Measurements from ENCODE around the gene ABHD18. TPM values are rescaled to one million over a fixed set of nuclear protein-coding genes. Genes with fewer than 3 reads are reported as not detected.
"Not testable (repeated sequence)": the region's sequence is repeated elsewhere in the genome, so short reads cannot be mapped to it uniquely, and the experiment has no call there.

The ABHD18 gene
- polyA plus RNA-seq, 4 donors: 12.0 to 15.5 (median 12.6) TPM

- DNase-seq (ENCODE audit: low read depth in 4 of 4, low spot score in 3 of 4): no peak
Measured at GRCh38 chr4:127985989-127986388, 20.8 kb downstream of the ABHD18 start.

- no peak for DNase-seq (ENCODE audit: low read depth in 4 of 4, low spot score in 3 of 4)
Measured at GRCh38 chr4:127988638-127989037, 23.4 kb downstream of the ABHD18 start.

GRCh38 chr4:127993151-127993550 is 27.9 kb downstream of the ABHD18 start:
- no peak for DNase-seq (ENCODE audit: low read depth in 4 of 4, low spot score in 3 of 4)

- no peak for DNase-seq (ENCODE audit: low read depth in 4 of 4, low spot score in 3 of 4)
Measured at GRCh38 chr4:127995776-127996175, 30.6 kb downstream of the ABHD18 start.

GRCh38 chr4:127996521-127996920 is 31.3 kb downstream of the ABHD18 start:
- DNase-seq (ENCODE audit: low read depth in 4 of 4, low spot score in 3 of 4): not testable (repeated sequence)

GRCh38 chr4:127997534-127998388 is 32.6 kb downstream of the ABHD18 start:
- no peak for DNase-seq (ENCODE audit: low read depth in 4 of 4, low spot score in 3 of 4)

- DNase-seq (ENCODE audit: low read depth in 4 of 4, low spot score in 3 of 4): no peak
Measured at GRCh38 chr4:128006592-128006991, 41.4 kb downstream of the ABHD18 start.

- no peak for DNase-seq (ENCODE audit: low read depth in 4 of 4, low spot score in 3 of 4)
Measured at GRCh38 chr4:128009428-128009827, 44.2 kb downstream of the ABHD18 start.

- DNase-seq (ENCODE audit: low read depth in 4 of 4, low spot score in 3 of 4): no peak
Measured at GRCh38 chr4:128025319-128025718, 60.1 kb downstream of the ABHD18 start.

- DNase-seq (ENCODE audit: low read depth in 4 of 4, low spot score in 3 of 4): no peak
Measured at GRCh38 chr4:128029907-128030306, 64.7 kb downstream of the ABHD18 start.

GRCh38 chr4:128031756-128032384 is 66.7 kb downstream of the ABHD18 start:
- DNase-seq (ENCODE audit: low read depth in 4 of 4, low spot score in 3 of 4): no peak

GRCh38 chr4:128039568-128039967 is 74.4 kb downstream of the ABHD18 start:
- no peak for DNase-seq (ENCODE audit: low read depth in 4 of 4, low spot score in 3 of 4)

GRCh38 chr4:128047019-128047418 is 81.8 kb downstream of the ABHD18 start:
- not testable (repeated sequence) for DNase-seq (ENCODE audit: low read depth in 4 of 4, low spot score in 3 of 4)

GRCh38 chr4:128047514-128047913 is 82.3 kb downstream of the ABHD18 start:
- not testable (repeated sequence) for DNase-seq (ENCODE audit: low read depth in 4 of 4, low spot score in 3 of 4)

- not testable (repeated sequence) for DNase-seq (ENCODE audit: low read depth in 4 of 4, low spot score in 3 of 4)
Measured at GRCh38 chr4:128051229-128051628, 86.0 kb downstream of the ABHD18 start.

- not testable (repeated sequence) for DNase-seq (ENCODE audit: low read depth in 4 of 4, low spot score in 3 of 4)
Measured at GRCh38 chr4:128054907-128055306, 89.7 kb downstream of the ABHD18 start.

GRCh38 chr4:128055441-128056206 is 90.4 kb downstream of the ABHD18 start:
- DNase-seq (ENCODE audit: low read depth in 4 of 4, low spot score in 3 of 4): not testable (repeated sequence)

GRCh38 chr4:128056396-128056795 is 91.2 kb downstream of the ABHD18 start:
- DNase-seq (ENCODE audit: low read depth in 4 of 4, low spot score in 3 of 4): no peak

- peak in 1 of 4 donors; percentile 6 for DNase-seq (ENCODE audit: low read depth in 4 of 4, low spot score in 3 of 4)
Measured at GRCh38 chr4:128060121-128060698, 95.0 kb downstream of the ABHD18 start.

- peak; percentile 82 to 90 (median 88) for DNase-seq (ENCODE audit: low read depth in 4 of 4, low spot score in 3 of 4)
Measured at GRCh38 chr4:128060699-128061565, 95.7 kb downstream of the ABHD18 start, which contains the start of gene LARP1B. TSS of gene LARP1B (plus strand) at chr4:128061312. CDS start at chr4:128074952, 13,640 bp downstream.
